HepG2 (cell line): ENCODE measurements around the gene BIRC6. TPM values are rescaled to one million over a fixed set of nuclear protein-coding genes. Genes with fewer than 3 reads are reported as not detected.

Experiments
- REL ChIP-seq: sonication (generic); formaldehyde crosslinking; conservative IDR thresholded peaks from 2 replicates; pipeline ENCODE4 v1.8.0; 2022; ENCODE audit warnings: mild to moderate bottlenecking, missing genetic modification reagents, moderate library complexity
- ZNF235 ChIP-seq: sonication (generic); formaldehyde crosslinking; IDR thresholded peaks from 2 replicates; pipeline ENCODE4 v1.8.1; 2023; ENCODE audit warnings: mild to moderate bottlenecking, missing genetic modification reagents, borderline replicate concordance
- ZNF547 ChIP-seq: sonication (generic); formaldehyde crosslinking; IDR thresholded peaks from 2 replicates; pipeline ENCODE4 v1.5.1; 2020; ENCODE audit warnings: mild to moderate bottlenecking, missing genetic modification reagents
- ZNF589 ChIP-seq: sonication (generic); formaldehyde crosslinking; conservative IDR thresholded peaks from 2 replicates; pipeline ENCODE4 v1.8.0; 2022; ENCODE audit warnings: mild to moderate bottlenecking, moderate library complexity, missing genetic modification reagents
- polyA plus RNA-seq, 8 experiments: library from polyadenylated mRNA; depleted of rRNA in 3 of 8; stranded (reverse) in 7 of 8; unstranded in 1 of 8; fragments of >200 nt; fragmentation: Illumina TruSeq in 4 of 8; extraction: Trizol in 4 of 8; gene quantifications; 2 replicates each; pipeline versions ENCODE4 v1.2.1 to v1.2.3, GENCODE V29; 2011 to 2016; ENCODE audit warnings: low read depth in 4 of 8, missing spikeins in 1 of 8, mixed read lengths in 1 of 8; ENCODE audit not compliant: insufficient read depth in 1 of 8
- total RNA-seq, 5 experiments: library from RNA; depleted of rRNA; stranded (reverse); fragments of >200 nt; fragmentation: Illumina TruSeq; extraction: Trizol; gene quantifications; 2 replicates each; pipeline ENCODE4 v1.2.3, GENCODE V29; 2016; ENCODE audit warnings: low read depth in 1 of 5
- TF ChIP-seq, protein P1 (sequence below): sonication (generic); formaldehyde crosslinking; IDR thresholded peaks from 2 replicates; pipeline ENCODE4 v1.4.0; 2020; ENCODE audit warnings: mild to moderate bottlenecking, missing genetic modification reagents, borderline replicate concordance
- TF ChIP-seq, protein P2 (sequence below): sonication (generic); formaldehyde crosslinking; conservative IDR thresholded peaks from 2 replicates; pipeline ENCODE4 v1.4.0; 2020; ENCODE audit warnings: mild to moderate bottlenecking, missing genetic modification reagents, moderate library complexity
- TF ChIP-seq, protein P3 (sequence below): sonication (generic); formaldehyde crosslinking; IDR thresholded peaks from 2 replicates; pipeline ENCODE4 v1.4.0; 2020; ENCODE audit warnings: missing genetic modification reagents
- TF ChIP-seq, protein P4 (sequence below): sonication (generic); formaldehyde crosslinking; IDR thresholded peaks from 2 replicates; pipeline ENCODE4 v1.5.1; 2020; ENCODE audit warnings: mild to moderate bottlenecking, missing genetic modification reagents

BIRC6 gene
- total and polyA plus RNA-seq, 2 of the 13 experiments (the other 11 are each of a cell fraction or from before 2014, with no cell fraction given) = 65.6 to 120 TPM

DNA sequence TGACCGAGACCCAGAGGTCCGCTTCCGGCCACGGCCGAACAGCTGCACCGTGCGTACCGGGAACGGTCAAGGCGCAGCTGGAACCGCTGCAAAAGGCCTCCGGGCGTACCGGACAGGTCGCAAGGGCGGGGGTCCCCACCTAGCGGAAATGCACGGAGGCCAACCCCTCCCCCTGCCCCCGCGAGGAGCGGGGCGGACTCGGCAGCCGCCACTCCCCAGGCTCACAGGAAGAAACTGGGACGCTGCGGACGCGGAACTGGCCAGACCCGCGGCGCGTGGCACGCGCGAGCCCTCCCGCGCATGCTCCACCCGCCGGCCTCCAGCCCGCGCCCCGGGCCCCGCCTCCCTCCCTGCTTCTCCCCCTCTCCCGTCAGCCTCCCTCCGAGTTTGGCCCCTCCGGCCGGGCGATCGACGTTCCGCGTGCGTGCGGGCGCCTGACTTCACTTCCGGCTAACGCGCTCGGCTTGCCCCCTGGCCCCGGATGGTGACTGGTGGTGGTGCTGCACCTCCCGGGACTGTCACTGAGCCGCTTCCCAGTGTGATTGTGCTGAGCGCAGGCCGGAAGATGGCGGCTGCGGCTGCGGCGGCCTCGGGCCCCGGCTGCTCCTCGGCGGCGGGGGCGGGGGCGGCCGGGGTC lies at the start of gene BIRC6 (continued):
- TF ChIP-seq, protein P1, sequence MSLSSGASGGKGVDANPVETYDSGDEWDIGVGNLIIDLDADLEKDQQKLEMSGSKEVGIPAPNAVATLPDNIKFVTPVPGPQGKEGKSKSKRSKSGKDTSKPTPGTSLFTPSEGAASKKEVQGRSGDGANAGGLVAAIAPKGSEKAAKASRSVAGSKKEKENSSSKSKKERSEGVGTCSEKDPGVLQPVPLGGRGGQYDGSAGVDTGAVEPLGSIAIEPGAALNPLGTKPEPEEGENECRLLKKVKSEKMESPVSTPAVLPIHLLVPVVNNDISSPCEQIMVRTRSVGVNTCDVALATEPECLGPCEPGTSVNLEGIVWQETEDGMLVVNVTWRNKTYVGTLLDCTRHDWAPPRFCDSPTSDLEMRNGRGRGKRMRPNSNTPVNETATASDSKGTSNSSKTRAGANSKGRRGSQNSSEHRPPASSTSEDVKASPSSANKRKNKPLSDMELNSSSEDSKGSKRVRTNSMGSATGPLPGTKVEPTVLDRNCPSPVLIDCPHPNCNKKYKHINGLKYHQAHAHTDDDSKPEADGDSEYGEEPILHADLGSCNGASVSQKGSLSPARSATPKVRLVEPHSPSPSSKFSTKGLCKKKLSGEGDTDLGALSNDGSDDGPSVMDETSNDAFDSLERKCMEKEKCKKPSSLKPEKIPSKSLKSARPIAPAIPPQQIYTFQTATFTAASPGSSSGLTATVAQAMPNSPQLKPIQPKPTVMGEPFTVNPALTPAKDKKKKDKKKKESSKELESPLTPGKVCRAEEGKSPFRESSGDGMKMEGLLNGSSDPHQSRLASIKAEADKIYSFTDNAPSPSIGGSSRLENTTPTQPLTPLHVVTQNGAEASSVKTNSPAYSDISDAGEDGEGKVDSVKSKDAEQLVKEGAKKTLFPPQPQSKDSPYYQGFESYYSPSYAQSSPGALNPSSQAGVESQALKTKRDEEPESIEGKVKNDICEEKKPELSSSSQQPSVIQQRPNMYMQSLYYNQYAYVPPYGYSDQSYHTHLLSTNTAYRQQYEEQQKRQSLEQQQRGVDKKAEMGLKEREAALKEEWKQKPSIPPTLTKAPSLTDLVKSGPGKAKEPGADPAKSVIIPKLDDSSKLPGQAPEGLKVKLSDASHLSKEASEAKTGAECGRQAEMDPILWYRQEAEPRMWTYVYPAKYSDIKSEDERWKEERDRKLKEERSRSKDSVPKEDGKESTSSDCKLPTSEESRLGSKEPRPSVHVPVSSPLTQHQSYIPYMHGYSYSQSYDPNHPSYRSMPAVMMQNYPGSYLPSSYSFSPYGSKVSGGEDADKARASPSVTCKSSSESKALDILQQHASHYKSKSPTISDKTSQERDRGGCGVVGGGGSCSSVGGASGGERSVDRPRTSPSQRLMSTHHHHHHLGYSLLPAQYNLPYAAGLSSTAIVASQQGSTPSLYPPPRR (CRISPR knock-in tag) = peak; percentile 80; the same call in 1 of the 2 replicates
- TF ChIP-seq ZNF235 (CRISPR knock-in tag) (peak; percentile 96), ZNF547 (CRISPR knock-in tag) (peak; percentile 99), ZNF589 (CRISPR knock-in tag) (peak; percentile 91), REL (CRISPR knock-in tag) (peak; percentile 92)
- TF ChIP-seq, protein P2, sequence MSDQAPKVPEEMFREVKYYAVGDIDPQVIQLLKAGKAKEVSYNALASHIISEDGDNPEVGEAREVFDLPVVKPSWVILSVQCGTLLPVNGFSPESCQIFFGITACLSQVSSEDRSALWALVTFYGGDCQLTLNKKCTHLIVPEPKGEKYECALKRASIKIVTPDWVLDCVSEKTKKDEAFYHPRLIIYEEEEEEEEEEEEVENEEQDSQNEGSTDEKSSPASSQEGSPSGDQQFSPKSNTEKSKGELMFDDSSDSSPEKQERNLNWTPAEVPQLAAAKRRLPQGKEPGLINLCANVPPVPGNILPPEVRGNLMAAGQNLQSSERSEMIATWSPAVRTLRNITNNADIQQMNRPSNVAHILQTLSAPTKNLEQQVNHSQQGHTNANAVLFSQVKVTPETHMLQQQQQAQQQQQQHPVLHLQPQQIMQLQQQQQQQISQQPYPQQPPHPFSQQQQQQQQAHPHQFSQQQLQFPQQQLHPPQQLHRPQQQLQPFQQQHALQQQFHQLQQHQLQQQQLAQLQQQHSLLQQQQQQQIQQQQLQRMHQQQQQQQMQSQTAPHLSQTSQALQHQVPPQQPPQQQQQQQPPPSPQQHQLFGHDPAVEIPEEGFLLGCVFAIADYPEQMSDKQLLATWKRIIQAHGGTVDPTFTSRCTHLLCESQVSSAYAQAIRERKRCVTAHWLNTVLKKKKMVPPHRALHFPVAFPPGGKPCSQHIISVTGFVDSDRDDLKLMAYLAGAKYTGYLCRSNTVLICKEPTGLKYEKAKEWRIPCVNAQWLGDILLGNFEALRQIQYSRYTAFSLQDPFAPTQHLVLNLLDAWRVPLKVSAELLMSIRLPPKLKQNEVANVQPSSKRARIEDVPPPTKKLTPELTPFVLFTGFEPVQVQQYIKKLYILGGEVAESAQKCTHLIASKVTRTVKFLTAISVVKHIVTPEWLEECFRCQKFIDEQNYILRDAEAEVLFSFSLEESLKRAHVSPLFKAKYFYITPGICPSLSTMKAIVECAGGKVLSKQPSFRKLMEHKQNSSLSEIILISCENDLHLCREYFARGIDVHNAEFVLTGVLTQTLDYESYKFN (CRISPR knock-in tag) = peak; percentile 82
- TF ChIP-seq, protein P3, sequence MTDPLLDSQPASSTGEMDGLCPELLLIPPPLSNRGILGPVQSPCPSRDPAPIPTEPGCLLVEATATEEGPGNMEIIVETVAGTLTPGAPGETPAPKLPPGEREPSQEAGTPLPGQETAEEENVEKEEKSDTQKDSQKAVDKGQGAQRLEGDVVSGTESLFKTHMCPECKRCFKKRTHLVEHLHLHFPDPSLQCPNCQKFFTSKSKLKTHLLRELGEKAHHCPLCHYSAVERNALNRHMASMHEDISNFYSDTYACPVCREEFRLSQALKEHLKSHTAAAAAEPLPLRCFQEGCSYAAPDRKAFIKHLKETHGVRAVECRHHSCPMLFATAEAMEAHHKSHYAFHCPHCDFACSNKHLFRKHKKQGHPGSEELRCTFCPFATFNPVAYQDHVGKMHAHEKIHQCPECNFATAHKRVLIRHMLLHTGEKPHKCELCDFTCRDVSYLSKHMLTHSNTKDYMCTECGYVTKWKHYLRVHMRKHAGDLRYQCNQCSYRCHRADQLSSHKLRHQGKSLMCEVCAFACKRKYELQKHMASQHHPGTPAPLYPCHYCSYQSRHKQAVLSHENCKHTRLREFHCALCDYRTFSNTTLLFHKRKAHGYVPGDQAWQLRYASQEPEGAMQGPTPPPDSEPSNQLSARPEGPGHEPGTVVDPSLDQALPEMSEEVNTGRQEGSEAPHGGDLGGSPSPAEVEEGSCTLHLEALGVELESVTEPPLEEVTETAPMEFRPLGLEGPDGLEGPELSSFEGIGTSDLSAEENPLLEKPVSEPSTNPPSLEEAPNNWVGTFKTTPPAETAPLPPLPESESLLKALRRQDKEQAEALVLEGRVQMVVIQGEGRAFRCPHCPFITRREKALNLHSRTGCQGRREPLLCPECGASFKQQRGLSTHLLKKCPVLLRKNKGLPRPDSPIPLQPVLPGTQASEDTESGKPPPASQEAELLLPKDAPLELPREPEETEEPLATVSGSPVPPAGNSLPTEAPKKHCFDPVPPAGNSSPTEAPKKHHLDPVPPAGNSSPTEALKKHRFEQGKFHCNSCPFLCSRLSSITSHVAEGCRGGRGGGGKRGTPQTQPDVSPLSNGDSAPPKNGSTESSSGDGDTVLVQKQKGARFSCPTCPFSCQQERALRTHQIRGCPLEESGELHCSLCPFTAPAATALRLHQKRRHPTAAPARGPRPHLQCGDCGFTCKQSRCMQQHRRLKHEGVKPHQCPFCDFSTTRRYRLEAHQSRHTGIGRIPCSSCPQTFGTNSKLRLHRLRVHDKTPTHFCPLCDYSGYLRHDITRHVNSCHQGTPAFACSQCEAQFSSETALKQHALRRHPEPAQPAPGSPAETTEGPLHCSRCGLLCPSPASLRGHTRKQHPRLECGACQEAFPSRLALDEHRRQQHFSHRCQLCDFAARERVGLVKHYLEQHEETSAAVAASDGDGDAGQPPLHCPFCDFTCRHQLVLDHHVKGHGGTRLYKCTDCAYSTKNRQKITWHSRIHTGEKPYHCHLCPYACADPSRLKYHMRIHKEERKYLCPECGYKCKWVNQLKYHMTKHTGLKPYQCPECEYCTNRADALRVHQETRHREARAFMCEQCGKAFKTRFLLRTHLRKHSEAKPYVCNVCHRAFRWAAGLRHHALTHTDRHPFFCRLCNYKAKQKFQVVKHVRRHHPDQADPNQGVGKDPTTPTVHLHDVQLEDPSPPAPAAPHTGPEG (CRISPR knock-in tag) = peak; percentile 97
- TF ChIP-seq, protein P4, sequence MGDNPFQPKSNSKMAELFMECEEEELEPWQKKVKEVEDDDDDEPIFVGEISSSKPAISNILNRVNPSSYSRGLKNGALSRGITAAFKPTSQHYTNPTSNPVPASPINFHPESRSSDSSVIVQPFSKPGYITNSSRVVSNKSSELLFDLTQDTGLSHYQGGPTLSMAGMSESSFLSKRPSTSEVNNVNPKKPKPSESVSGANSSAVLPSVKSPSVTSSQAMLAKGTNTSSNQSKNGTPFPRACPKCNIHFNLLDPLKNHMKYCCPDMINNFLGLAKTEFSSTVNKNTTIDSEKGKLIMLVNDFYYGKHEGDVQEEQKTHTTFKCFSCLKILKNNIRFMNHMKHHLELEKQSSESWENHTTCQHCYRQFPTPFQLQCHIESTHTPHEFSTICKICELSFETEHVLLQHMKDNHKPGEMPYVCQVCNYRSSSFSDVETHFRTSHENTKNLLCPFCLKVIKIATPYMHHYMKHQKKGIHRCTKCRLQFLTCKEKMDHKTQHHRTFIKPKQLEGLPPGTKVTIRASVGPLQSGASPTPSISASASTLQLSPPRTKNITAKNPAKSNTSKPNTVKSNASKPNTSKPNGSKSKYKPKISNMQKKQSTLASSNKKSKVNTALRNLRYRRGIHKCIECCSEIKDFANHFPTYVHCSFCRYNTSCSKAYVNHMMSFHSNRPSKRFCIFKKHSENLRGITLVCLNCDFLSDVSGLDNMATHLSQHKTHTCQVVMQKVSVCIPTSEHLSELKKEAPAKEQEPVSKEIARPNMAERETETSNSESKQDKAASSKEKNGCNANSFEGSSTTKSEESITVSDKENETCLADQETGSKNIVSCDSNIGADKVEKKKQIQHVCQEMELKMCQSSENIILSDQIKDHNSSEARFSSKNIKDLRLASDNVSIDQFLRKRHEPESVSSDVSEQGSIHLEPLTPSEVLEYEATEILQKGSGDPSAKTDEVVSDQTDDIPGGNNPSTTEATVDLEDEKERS (CRISPR knock-in tag) = peak; percentile 85
